SK-N-SH treated with all-trans-retinoic acid at 6 μM for 48 hours (cell line): ENCODE data around the gene PCDH9.

Experiments
- ATAC-seq: fragments of 200-7000 bp; cut with Tn5 transposase; 3 replicates; pipeline ENCODE4 v1.9.1; 2020; ENCODE audit warnings: mild to moderate bottlenecking, moderate library complexity
- BACH2 ChIP-seq: fragments of 250-450 bp; sonication (Bioruptor Pico); IDR thresholded peaks from 2 replicates; pipeline ENCODE4 v1.9.0; 2021; ENCODE audit warnings: mild to moderate bottlenecking, borderline replicate concordance
- CREB5 ChIP-seq: fragments of 250-450 bp; sonication (Bioruptor Pico); IDR thresholded peaks from 2 replicates; pipeline ENCODE4 v1.5.1; 2020; ENCODE audit warnings: low read depth, mild to moderate bottlenecking, moderate library complexity
- CSDC2 ChIP-seq: fragments of 250-450 bp; sonication (Bioruptor Pico); IDR thresholded peaks from 2 replicates; pipeline ENCODE4 v1.5.0; 2020; ENCODE audit warnings: mild to moderate bottlenecking, moderate library complexity
- CSRNP3 ChIP-seq: fragments of 250-450 bp; sonication (Bioruptor Pico); IDR thresholded peaks from 2 replicates; pipeline ENCODE4 v1.5.1; 2021; ENCODE audit warnings: mild to moderate bottlenecking, moderate library complexity
- ESRRG ChIP-seq: fragments of 250-450 bp; sonication (Bioruptor Pico); IDR thresholded peaks from 2 replicates; pipeline ENCODE4 v1.6.1; 2021; ENCODE audit warnings: mild to moderate bottlenecking
- GLIS3 ChIP-seq: fragments of 250-450 bp; sonication (Bioruptor Pico); IDR thresholded peaks from 2 replicates; pipeline ENCODE4 v1.5.0; 2020; ENCODE audit warnings: mild to moderate bottlenecking, moderate library complexity
- ISL1 ChIP-seq: fragments of 250-450 bp; sonication (Bioruptor Pico); IDR thresholded peaks from 2 replicates; pipeline ENCODE4 v2.1.2; 2022; ENCODE audit warnings: mild to moderate bottlenecking, moderate library complexity
- OSR1 ChIP-seq: fragments of 250-450 bp; sonication (Bioruptor Pico); IDR thresholded peaks from 2 replicates; pipeline ENCODE4 v1.8.0; 2022; ENCODE audit warnings: moderate library complexity, mild to moderate bottlenecking, inconsistent platforms
- PATZ1 ChIP-seq: fragments of 250-450 bp; sonication (Bioruptor Pico); IDR thresholded peaks from 2 replicates; pipeline ENCODE4 v1.8.0; 2020; ENCODE audit warnings: mild to moderate bottlenecking, moderate library complexity, borderline replicate concordance
- POU6F1 ChIP-seq: fragments of 250-450 bp; sonication (Bioruptor Pico); IDR thresholded peaks from 2 replicates; pipeline ENCODE4 v1.8.0; 2021; ENCODE audit warnings: low read depth, mild to moderate bottlenecking, moderate library complexity, borderline replicate concordance
- PPARA ChIP-seq: fragments of 250-450 bp; sonication (Bioruptor Pico); IDR thresholded peaks from 2 replicates; pipeline ENCODE4 v1.5.0; 2020; ENCODE audit warnings: mild to moderate bottlenecking, borderline replicate concordance
- RARB ChIP-seq: fragments of 250-450 bp; sonication (Bioruptor Pico); IDR thresholded peaks from 2 replicates; pipeline ENCODE4 v1.8.0; 2021; ENCODE audit warnings: mild to moderate bottlenecking, moderate library complexity
- TCF4 ChIP-seq: fragments of 250-450 bp; sonication (Bioruptor Pico); IDR thresholded peaks from 2 replicates; pipeline ENCODE4 v1.8.0; 2021; ENCODE audit warnings: mild to moderate bottlenecking, moderate library complexity, borderline replicate concordance
- TOX ChIP-seq: fragments of 250-450 bp; sonication (Bioruptor Pico); IDR thresholded peaks from 2 replicates; pipeline ENCODE4 v1.8.0; 2021; ENCODE audit warnings: mild to moderate bottlenecking, moderate library complexity, borderline replicate concordance
- TSHZ2 ChIP-seq: fragments of 250-450 bp; sonication (Bioruptor Pico); IDR thresholded peaks from 2 replicates; pipeline ENCODE4 v1.5.0; 2020; ENCODE audit warnings: mild to moderate bottlenecking, moderate library complexity
- ZC3H10 ChIP-seq: fragments of 250-450 bp; sonication (Bioruptor Pico); IDR thresholded peaks from 2 replicates; pipeline ENCODE4 v1.5.1; 2021; ENCODE audit warnings: mild to moderate bottlenecking, moderate library complexity
- ZFP3 ChIP-seq: fragments of 250-450 bp; sonication (Bioruptor Pico); IDR thresholded peaks from 2 replicates; pipeline ENCODE4 v1.5.0; 2020; ENCODE audit warnings: mild to moderate bottlenecking, moderate library complexity
- ZFP30 ChIP-seq: fragments of 450-650 bp; formaldehyde crosslinking; IDR thresholded peaks from 2 replicates; pipeline ENCODE4 v1.5.0; 2022; ENCODE audit warnings: mild to moderate bottlenecking, moderate library complexity
- ZNF565 ChIP-seq: fragments of 450-650 bp; formaldehyde crosslinking; conservative IDR thresholded peaks from 2 replicates; pipeline ENCODE4 v1.5.0; 2020; ENCODE audit warnings: low read depth, mild to moderate bottlenecking, moderate library complexity
- ZNF70 ChIP-seq: fragments of 450-650 bp; formaldehyde crosslinking; IDR thresholded peaks from 2 replicates; pipeline ENCODE4 v1.5.0; 2020; ENCODE audit warnings: mild to moderate bottlenecking, moderate library complexity

Gene PCDH9

GRCh38 chr13:66328476-66328875 lies 901.7 kb downstream of the PCDH9 start:
- no peak for ATAC-seq
- TF ChIP-seq TSHZ2 (CRISPR knock-in tag) (no peak), CREB5 (CRISPR knock-in tag) (no peak), TOX (no peak), ZFP3 (CRISPR knock-in tag) (no peak), POU6F1 (CRISPR knock-in tag) (no peak), TCF4 (no peak), CSDC2 (CRISPR knock-in tag) (no peak), BACH2 (CRISPR knock-in tag) (no peak), ESRRG (no peak), ZC3H10 (no peak), PATZ1 (CRISPR knock-in tag) (no peak), PPARA (CRISPR knock-in tag) (no peak), ZFP30 (CRISPR knock-in tag) (no peak), RARB (CRISPR knock-in tag) (no peak), GLIS3 (CRISPR knock-in tag) (no peak), OSR1 (CRISPR knock-in tag) (no peak), ZNF565 (CRISPR knock-in tag) (no peak)

- TF ChIP-seq ISL1 (CRISPR knock-in tag), result 0 out of 2 replicates have a peak, but pooled peaks have one; percentile 12
- no peak for TF ChIP-seq ZFP30 (CRISPR knock-in tag)
- TF ChIP-seq RARB (CRISPR knock-in tag), result no peak
- ATAC-seq, result peak; percentile 49
These were observed 906.3 kb downstream of the PCDH9 start for GRCh38 chr13:66323745-66324347.

GRCh38 chr13:66322936-66323335 lies 907.2 kb downstream of the PCDH9 start:
- no peak for ATAC-seq
- TF ChIP-seq CSRNP3 (CRISPR knock-in tag) (no peak), POU6F1 (CRISPR knock-in tag) (no peak), TOX (no peak), ZNF565 (CRISPR knock-in tag) (no peak), BACH2 (CRISPR knock-in tag) (no peak), ZFP30 (CRISPR knock-in tag) (no peak), ZNF70 (CRISPR knock-in tag) (no peak), ESRRG (no peak), CSDC2 (CRISPR knock-in tag) (no peak)
